HG02981 (cell line): ENCODE results near the gene PRKG1.

Source experiments
- ATAC-seq: cut with Tn5 transposase; IDR thresholded peaks from one replicate; pipeline ENCODE4 v1.9.1; 2021; ENCODE audit warnings: mild to moderate bottlenecking, moderate library complexity; ENCODE audit not compliant: unreplicated experiment

The PRKG1 gene

GRCh38 chr10:51629934-51630639 lies 555.8 kb downstream of the PRKG1 start:
- ATAC-seq, result no peak

DNA sequence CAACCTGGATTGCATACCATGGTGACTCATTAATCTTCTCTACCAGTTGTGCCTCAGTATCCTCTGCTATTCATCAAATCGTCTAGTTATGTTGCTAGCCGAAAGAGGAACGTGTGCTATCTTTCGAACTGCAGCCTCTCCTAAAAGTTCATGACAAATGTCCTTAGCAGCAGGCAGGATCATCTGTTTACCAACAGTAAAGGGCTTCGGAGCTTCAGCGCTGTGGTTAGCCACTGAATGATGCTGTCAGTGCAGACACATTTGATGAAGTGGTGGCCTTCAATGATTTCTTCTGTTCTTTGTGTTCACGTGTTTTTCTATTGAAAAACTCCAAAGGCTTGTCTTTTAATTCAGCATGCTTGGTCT lies 556.3 kb downstream of the PRKG1 start:
- ATAC-seq, result no peak

DNA sequence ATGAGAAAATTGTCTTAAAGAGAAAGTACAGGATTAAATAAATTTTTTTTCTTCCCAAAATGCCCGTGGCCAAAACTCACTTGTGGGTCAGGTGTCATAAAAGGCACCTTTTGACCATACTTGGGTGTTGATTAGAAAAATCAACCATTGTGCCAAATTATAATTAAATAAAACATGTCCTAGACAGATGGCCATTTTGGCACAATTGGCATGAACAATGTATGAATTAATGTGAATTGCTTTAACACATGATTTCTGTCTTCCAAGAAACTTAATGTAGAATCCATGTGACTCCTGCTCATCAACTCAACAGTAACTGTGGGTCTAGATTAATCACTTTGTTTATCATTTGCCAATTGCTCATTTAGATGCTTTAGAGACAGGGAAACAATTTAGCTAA lies 561.1 kb downstream of the PRKG1 start:
- no peak for ATAC-seq

GRCh38 chr10:51638211-51638610 lies 563.9 kb downstream of the PRKG1 start:
- no peak for ATAC-seq

GRCh38 chr10:51638737-51639136 lies 564.5 kb downstream of the PRKG1 start:
- no peak for ATAC-seq

DNA sequence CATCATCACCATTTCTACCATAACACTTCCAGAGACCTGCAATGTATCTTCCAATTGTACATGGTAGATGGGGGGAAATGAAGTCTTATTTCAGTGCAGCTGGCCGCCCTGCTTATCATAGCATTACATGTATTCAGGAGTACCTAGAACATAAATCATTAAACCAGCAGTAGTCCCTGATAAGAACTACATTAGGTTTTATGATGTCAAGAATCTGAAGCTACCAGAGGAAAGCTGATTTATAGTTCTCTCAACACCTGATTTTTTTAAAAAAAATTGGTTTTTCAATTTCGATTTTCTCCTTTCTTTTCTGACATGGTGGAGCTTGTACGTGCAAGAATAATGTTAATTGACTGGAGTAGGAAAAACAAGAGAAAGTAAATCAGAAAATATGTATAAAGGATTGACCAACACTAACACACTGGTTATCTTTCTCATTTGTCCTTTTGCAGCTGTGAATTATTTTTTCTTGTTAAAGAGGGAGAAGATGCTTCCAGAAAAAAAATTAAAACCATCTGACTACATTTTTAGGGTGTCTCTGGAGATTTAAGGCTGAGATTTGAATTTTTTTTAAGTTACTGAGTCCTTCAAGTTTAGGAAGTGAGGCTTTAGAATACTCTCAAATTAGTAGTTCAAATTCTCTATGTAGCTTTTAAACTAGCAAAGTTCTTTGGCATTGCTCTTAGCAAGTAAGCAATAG lies 566.0 kb downstream of the PRKG1 start:
- no peak for ATAC-seq

- ATAC-seq, result no peak
Observed at GRCh38 chr10:51642581-51642980, 568.3 kb downstream of the PRKG1 start.

DNA sequence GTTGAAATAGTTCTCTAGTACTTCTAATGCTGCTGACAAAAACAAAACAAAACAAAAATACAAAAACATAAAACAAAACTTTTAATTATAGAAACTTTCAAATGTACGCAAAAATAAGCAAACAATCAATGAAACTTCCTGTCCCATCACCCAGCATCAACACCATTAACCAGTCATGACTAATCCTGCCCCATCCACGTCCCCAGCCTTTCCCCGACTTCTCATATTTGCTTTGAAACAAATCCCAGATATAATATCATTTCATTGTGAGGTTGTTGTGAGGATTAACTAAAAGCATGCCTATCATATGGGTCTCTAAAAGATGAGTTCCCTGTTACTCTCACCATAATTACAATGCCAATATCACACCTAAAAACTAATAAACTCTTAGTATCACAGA lies 569.4 kb downstream of the PRKG1 start:
- ATAC-seq, result no peak

- no peak for ATAC-seq
Observed at GRCh38 chr10:51649064-51649463, 574.8 kb downstream of the PRKG1 start.

DNA sequence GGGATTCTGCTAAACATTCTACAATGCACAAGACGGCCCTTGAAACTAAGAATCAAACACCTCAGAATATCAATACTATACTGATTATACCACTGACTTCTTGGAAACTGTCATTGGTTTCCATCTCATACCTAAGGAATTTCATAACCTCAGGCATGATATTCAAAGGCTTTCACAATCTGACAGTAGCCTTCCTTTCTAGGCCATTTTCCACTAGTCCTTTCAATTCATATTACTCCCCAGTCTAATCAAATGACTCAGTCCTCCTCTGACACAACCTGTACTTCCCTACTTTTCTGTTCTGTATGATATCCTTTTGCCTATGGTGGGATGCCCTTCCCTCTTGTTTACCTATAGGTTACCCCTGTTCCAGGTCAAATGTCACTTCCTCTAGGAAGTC lies 576.8 kb downstream of the PRKG1 start:
- no peak for ATAC-seq

DNA sequence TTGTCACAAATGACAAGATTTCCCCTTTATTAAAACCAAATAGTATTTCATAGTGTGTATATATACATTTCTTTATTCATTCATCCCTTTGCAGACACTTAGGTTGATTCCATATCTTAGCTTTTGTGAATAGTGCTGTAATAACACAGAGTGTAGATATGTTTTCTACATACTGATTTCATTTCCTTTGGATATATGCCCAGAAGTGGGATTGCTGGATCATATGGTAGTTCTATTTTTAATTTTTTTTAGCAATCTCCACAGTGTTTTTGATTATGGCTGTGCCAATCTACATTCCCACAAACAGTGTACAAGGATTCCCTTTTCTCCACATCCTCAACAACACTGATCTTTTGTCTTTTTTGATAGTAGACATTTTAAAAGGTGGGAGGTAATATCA lies 578.7 kb downstream of the PRKG1 start:
- no peak for ATAC-seq

DNA sequence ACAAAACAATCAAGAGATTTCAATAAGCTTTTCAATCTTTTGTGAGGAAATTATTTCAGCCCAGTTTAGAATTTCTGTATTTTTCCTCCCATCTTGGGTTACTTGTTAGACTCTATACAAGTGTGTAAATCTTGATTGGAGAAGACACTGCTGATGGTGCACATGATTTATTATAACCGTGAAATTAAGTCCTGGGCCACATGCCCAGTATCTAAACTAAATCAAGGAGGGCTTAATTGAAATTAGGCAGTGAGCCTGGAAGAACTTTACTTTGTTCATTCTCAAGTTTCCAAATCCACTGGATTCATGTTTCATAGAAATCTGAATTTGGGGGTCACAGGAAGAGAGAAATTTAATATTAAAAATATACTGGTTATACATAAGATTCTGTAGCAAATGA lies 580.6 kb downstream of the PRKG1 start:
- ATAC-seq, result no peak

DNA sequence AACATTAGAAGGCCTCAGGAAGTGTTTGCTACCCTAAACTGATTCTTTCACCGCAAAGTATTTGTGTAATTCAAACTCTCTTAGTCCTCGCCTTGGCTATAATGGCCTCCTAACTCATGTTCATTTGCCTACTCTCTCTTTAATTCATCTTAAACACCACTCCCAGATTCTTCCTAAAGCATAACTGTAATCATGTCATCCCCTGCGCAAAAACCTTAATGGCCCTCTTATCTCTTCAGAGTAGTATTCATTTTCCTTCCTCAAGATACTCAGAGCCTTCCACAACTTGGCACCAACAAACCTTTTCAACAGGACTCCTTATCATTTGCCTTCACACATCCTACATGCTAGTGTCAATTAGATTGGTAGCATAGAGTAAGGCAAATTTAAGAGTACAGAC lies 582.2 kb downstream of the PRKG1 start:
- no peak for ATAC-seq

GRCh38 chr10:51658000-51658399 lies 583.7 kb downstream of the PRKG1 start:
- ATAC-seq, result no peak

DNA sequence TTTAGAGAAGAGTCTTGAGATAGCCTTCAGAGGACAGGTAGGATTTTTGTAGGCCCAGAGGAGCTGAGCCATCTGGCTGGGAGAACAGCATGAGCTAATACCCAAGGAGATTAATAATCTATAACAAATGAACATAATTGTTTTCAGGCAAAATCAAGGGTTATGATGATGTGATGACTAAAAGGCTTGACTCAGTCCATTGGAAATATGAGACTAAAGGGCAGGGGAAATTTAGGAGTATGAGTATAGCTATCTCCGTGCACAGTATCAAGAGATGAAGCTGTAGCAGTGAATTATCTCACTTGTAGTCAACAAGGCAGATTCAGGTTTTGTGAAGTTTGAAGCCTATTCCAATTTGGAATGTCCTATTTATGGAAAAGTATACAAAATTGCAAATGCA lies 585.1 kb downstream of the PRKG1 start:
- ATAC-seq, result no peak

DNA sequence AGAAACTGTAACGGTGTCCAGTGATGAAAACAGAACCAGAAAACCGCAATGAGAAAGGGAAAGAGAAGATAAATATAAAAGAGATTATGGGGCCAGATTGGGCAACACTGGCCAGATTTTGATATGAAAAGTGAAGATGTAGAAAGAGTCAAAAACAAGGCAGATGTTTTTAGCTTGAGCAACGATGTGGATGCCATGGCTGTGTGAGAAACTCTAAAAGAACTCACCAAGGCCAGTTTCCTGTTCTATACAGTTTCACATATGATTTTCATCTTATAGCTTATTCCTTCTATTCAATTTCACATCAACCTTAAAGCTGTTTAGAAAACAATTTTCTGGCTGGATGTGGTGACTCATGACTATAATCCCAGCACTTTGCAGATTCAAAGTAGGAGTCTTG lies 588.8 kb downstream of the PRKG1 start:
- no peak for ATAC-seq

DNA sequence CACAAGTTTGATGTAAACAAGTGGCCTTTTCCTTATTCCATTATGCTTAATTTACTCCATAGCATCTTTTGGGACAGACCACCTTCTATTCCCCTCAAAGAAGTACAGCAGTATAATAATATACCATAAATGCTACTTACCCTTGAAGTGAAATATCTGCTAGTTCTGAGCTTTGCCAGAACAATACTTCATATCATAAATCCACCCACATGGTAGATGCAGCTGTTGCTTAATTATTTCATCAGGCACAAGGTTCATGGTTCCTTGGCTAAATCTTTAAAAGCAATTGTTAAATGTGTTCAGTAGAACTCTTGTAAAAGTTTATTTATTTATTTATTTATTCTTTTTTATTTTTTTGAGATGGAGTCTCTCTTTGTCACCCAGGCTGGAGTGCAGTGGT lies 592.2 kb downstream of the PRKG1 start:
- no peak for ATAC-seq

GRCh38 chr10:51667678-51668335 lies 593.5 kb downstream of the PRKG1 start:
- no peak for ATAC-seq

DNA sequence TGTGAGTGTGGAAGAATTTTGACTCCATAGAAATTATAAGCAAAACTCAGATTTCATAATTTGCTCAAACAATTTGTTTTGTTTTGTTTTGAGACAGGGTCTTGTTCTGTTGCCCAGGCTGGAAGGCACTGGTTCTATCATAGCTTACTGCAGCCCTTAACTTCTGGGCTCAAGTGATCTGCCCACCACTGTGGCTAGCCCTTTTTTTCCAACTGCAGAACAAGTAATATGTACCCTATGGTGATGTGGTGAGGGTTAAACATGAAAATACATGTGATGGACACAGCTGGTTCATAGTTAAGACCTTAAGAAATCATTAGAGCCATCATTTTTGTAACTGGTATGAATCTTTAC lies 594.0 kb downstream of the PRKG1 start:
- no peak for ATAC-seq

GRCh38 chr10:51669041-51669440 lies 594.8 kb downstream of the PRKG1 start:
- ATAC-seq, result no peak

DNA sequence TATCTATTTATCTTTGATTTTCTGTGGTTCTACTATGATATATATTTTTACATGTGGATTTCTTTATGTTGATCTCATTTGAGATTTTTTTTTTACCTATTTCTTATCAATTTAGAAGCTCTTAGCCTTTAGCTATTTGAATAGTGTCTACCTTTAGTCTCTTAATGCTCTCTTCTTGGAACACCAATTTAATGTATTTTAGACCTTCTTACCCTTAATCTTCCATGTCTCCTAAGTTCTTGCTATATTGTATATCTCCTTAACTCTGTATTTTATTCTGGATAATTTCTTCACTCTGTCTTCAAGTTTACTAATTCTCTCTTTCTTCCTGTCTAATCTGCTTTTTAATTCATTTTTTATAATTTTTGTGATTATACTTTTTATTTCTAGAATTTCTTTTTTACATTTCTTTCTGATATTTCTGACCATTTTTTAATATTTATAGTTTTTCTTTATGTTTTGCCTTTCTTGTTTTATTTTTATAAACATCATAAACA lies 597.8 kb downstream of the PRKG1 start:
- no peak for ATAC-seq

GRCh38 chr10:51675088-51675487 lies 600.8 kb downstream of the PRKG1 start:
- ATAC-seq, result no peak
